Stimulated activated CD4-positive, alpha-beta T cell treated with anti-CD3 and anti-CD28 coated beads, Interleukin-15, amount 100 ng/mL, for 24 hours (primary cell): ENCODE measurements around the gene BCAT1.
"Not testable (repeated sequence)": the region's sequence is repeated elsewhere in the genome, so short reads cannot be mapped to it uniquely, and the experiment has no call there.

Experiments
- DNase-seq: peaks from one replicate; pipeline ENCODE4 v3.0.0-alpha.2; 2020

The BCAT1 gene

GRCh38 chr12:24852420-24852819 lies 96.5 kb downstream of the BCAT1 start:
- DNase-seq, result no peak

- DNase-seq, result not testable (repeated sequence)
Measured at GRCh38 chr12:24851883-24852282, 97.0 kb downstream of the BCAT1 start.

GRCh38 chr12:24851341-24851740 lies 97.6 kb downstream of the BCAT1 start:
- DNase-seq, result no peak

GRCh38 chr12:24850496-24850895 lies 98.4 kb downstream of the BCAT1 start:
- DNase-seq, result no peak

- no peak for DNase-seq
Measured at GRCh38 chr12:24848941-24849477, 99.9 kb downstream of the BCAT1 start.

- no peak for DNase-seq
Measured at GRCh38 chr12:24846689-24847088, 102.2 kb downstream of the BCAT1 start.

- DNase-seq, result no peak
Measured at GRCh38 chr12:24845615-24846014, 103.3 kb downstream of the BCAT1 start.

GRCh38 chr12:24840046-24840800 lies 108.7 kb downstream of the BCAT1 start:
- no peak for DNase-seq

- peak; percentile 82 for DNase-seq
Measured at GRCh38 chr12:24839268-24839791, 109.6 kb downstream of the BCAT1 start.

- peak; percentile 30 for DNase-seq
Measured at GRCh38 chr12:24838531-24838950, 110.4 kb downstream of the BCAT1 start.

- DNase-seq, result no peak
Measured at GRCh38 chr12:24835377-24835776, 113.5 kb downstream of the BCAT1 start.

GRCh38 chr12:24833513-24833912 lies 115.4 kb downstream of the BCAT1 start:
- DNase-seq, result no peak

GRCh38 chr12:24823808-24824515 lies 124.9 kb downstream of the BCAT1 start:
- DNase-seq, result no peak

GRCh38 chr12:24822121-24822899 lies 126.6 kb downstream of the BCAT1 start:
- DNase-seq, result no peak

GRCh38 chr12:24821691-24822090 lies 127.2 kb downstream of the BCAT1 start:
- peak; percentile 17 for DNase-seq

- DNase-seq, result no peak
Measured at GRCh38 chr12:24820872-24821271, 128.0 kb downstream of the BCAT1 start.

- no peak for DNase-seq
Measured at GRCh38 chr12:24818351-24818750, 130.6 kb downstream of the BCAT1 start.

- DNase-seq, result no peak
Measured at GRCh38 chr12:24815114-24815423, 133.8 kb downstream of the BCAT1 start.

GRCh38 chr12:24814379-24815113 lies 134.4 kb downstream of the BCAT1 start:
- no peak for DNase-seq

GRCh38 chr12:24810378-24810777 lies 138.5 kb downstream of the BCAT1 start:
- DNase-seq, result no peak

GRCh38 chr12:24809306-24809705 lies 139.6 kb downstream of the BCAT1 start:
- DNase-seq, result not testable (repeated sequence)

GRCh38 chr12:24808651-24809050 lies 140.2 kb downstream of the BCAT1 start:
- DNase-seq, result no peak
